ENCODE data around the gene MPHOSPH10. TPM values are rescaled to one million over a fixed set of nuclear protein-coding genes. Genes with fewer than 3 reads are reported as not detected.
"Not testable (repeated sequence)": the region's sequence is repeated elsewhere in the genome, so short reads cannot be mapped to it uniquely, and the experiment has no call there.

Gene MPHOSPH10
- total and polyA plus RNA-seq, 2 of the 4 experiments (the other 2 are of a cell fraction): 5.4 to 11.2 TPM

DNA sequence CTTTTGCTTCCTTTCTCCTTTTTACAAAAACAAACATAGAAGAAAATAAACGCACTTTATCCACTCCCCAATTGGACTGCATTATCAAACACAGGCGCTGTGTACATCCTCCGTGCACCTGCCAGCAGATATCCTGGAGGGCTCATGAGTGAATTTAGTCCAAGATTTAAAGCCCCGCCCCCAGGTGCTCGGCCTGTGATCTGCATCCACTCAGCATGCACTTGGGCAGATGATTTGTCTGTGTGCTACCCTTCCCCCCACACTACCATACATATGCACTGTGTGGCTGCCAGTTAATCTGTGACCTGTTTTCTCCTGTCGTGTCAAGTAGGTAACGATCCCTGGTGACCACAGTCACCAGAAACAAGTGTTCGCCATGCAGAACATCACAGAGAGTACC lies 48.4 kb downstream of the MPHOSPH10 start:
- H2BK120ac ChIP-seq (ENCODE audit: low read depth, low read length); H3K9me1 ChIP-seq (ENCODE audit: insufficient read depth, low read length); H3K56ac ChIP-seq (ENCODE audit: extremely low read depth, insufficient read depth, low read length); intact Hi-C loops (cut with micrococcal nuclease); H3K4me2 ChIP-seq (ENCODE audit: low read depth, low read length); dilution Hi-C loops (cut with HindIII; ENCODE audit: low sequenced_read_pairs, unreplicated experiment); H2AFZ ChIP-seq (replicated peaks; ENCODE audit: low read length, poor library complexity); H3K18ac ChIP-seq (ENCODE audit: low read depth, low read length); POLR2A ChIA-PET (ENCODE audit: unreplicated experiment); H4K20me1 ChIP-seq (ENCODE audit: insufficient read depth, low read length); H3K4me3 ChIP-seq (ENCODE audit: insufficient read depth, low read depth, low read length); H3K9me3 ChIP-seq (ENCODE audit: control insufficient read depth, insufficient read depth, low read length); H2BK5ac ChIP-seq (ENCODE audit: low read depth, low read length, poor library complexity, severe bottlenecking); H3K4me1 ChIP-seq (ENCODE audit: control insufficient read depth, insufficient read depth, low read length); H3K4ac ChIP-seq (ENCODE audit: low read depth, low read length); H3K23ac ChIP-seq (ENCODE audit: low read depth, low read length); H3K79me1 ChIP-seq (ENCODE audit: low read depth in 1 of 2, low read length in 2 of 2); H2BK20ac ChIP-seq (ENCODE audit: low read depth, low read length); H4K5ac ChIP-seq (ENCODE audit: low read depth, low read length); H3K36me3 ChIP-seq (ENCODE audit: control insufficient read depth, insufficient read depth, low read length); H2AK9ac ChIP-seq (replicated peaks; ENCODE audit: low read depth, low read length, poor library complexity); H2AK5ac ChIP-seq (ENCODE audit: low read depth, low read length); H4K8ac ChIP-seq (ENCODE audit: low read depth in 2 of 2, low read length in 2 of 2); ATAC-seq (ENCODE audit: low read depth); H2BK15ac ChIP-seq (ENCODE audit: low read depth, low read length); H4K91ac ChIP-seq (ENCODE audit: insufficient read depth, low read depth, low read length); DNase-seq; H3K9ac ChIP-seq (ENCODE audit: low read depth, low read length); H3K14ac ChIP-seq (replicated peaks; ENCODE audit: low read depth, low read length); in situ Hi-C loops (cut with MboI; ENCODE audit: low sequenced_read_pairs); H3K27ac ChIP-seq (ENCODE audit: insufficient read depth, low read length); BruUV-seq (replicated peaks): not testable (repeated sequence)
- peaks cover 12% of the 10 kb centered on the region for H3K27me3 ChIP-seq (ENCODE audit: control insufficient read depth, insufficient read depth, low read length)
- CTCF ChIA-PET: interaction anchor here (1.2 kb wide), 1 partner anchor 22 kb away, joined by 3 read pairs; no protein-coding TSS in a partner anchor
- 14% methylated on average over 2 of the region's 8 CpGs; no CpG with 5 or more reads in 1 of the 2 experiments for WGBS, 2 experiments (ENCODE audit: extremely low coverage in 2 of 2, insufficient read length in 1 of 2)
